Spleen (tissue), 11 donors: ENCODE results near the gene PRSS57. TPM values are rescaled to one million over a fixed set of nuclear protein-coding genes. Genes with fewer than 3 reads are reported as not detected.
A peak's percentile ranks its signal among the peaks of the same experiment; 100 is the strongest.
"Not testable (repeated sequence)": the region's sequence is repeated elsewhere in the genome, so short reads cannot be mapped to it uniquely, and the experiment has no call there.

ENCODE experiments used
- DNase-seq: peaks from one replicate; pipeline ENCODE4 v3.0.0-alpha.2; 2020
- H3K27ac ChIP-seq, 8 donors: fragments of 200-600 bp; sonication (generic) in 7 of 8; 1 replicate in 4 of 8; 2 replicates in 4 of 8; pipeline versions ENCODE4 v1.5.0 to v1.8.0; 2016 to 2021; ENCODE audit warnings: inconsistent platforms in 4 of 8, mild to moderate bottlenecking in 4 of 8, moderate library complexity in 1 of 8
- H3K27me3 ChIP-seq, 7 donors: fragments of 200-600 bp; sonication (generic) in 6 of 7; replicated peaks in 1 of 7; 1 replicate in 4 of 7; 2 replicates in 3 of 7; pipeline versions ENCODE4 v1.5.0 to v1.8.0; 2016 to 2021; ENCODE audit warnings: inconsistent platforms in 3 of 7, mild to moderate bottlenecking in 1 of 7
- H3K36me3 ChIP-seq, 6 donors: fragments of 200-600 bp; sonication (generic) in 5 of 6; 1 replicate in 4 of 6; 2 replicates in 2 of 6; pipeline versions ENCODE4 v1.5.0 to v1.8.0; 2016 to 2021; ENCODE audit warnings: inconsistent platforms in 2 of 6
- H3K4me1 ChIP-seq, 6 donors: fragments of 200-600 bp; sonication (generic) in 5 of 6; 1 replicate in 3 of 6; 2 replicates in 3 of 6; pipeline versions ENCODE4 v1.5.0 to v1.8.0; 2016 to 2021; ENCODE audit warnings: inconsistent platforms in 3 of 6
- H3K4me3 ChIP-seq, 8 donors: fragments of 200-600 bp; sonication (generic) in 7 of 8; 1 replicate in 4 of 8; 2 replicates in 4 of 8; pipeline versions ENCODE4 v1.5.0 to v1.8.0; 2016 to 2021; ENCODE audit warnings: inconsistent platforms in 4 of 8, mild to moderate bottlenecking in 4 of 8, moderate library complexity in 2 of 8
- H3K9me3 ChIP-seq, 8 donors: fragments of 200-600 bp; sonication (generic) in 7 of 8; 1 replicate in 4 of 8; 2 replicates in 4 of 8; pipeline versions ENCODE4 v1.5.0 to v1.8.0; 2016 to 2021; ENCODE audit warnings: inconsistent platforms in 4 of 8
- POLR2A ChIP-seq, 3 donors: fragments of 450-650 bp; IDR thresholded peaks; one replicate each; pipeline ENCODE4 v1.5.1; 2017; ENCODE audit warnings: antibody characterized with exemption in 3 of 3, mild to moderate bottlenecking in 1 of 3
- POLR2AphosphoS5 ChIP-seq, 3 donors: sonication (generic); formaldehyde crosslinking; IDR thresholded peaks; one replicate each; pipeline ENCODE4 v1.5.1; 2017; ENCODE audit warnings: antibody characterized with exemption in 3 of 3
- WGBS, 5 donors: extraction: QIAGEN DNeasy Blood & Tissue Kit in 3 of 5; methylation state at CpG; one replicate each; pipeline versions ENCODE4 v1.1.5 to v1.1.7; 2013 to 2018; 5-methylcytosine and 5-hydroxymethylcytosine counted together
- intact Hi-C: fragments of 100-400 bp; cut with DNase I; formaldehyde crosslinking; loops from one replicate; pipeline ENCODE4 v1.15.0; 2023; ENCODE audit warnings: low total_unique reads
- polyA plus RNA-seq, 3 donors: library from polyadenylated mRNA; stranded (reverse); fragments of 200-250 nt; gene quantifications; one replicate each; pipeline ENCODE4 v1.2.1, GENCODE V29; 2013
- total RNA-seq, 7 donors: library from RNA; depleted of rRNA in 3 of 7; stranded (reverse); fragments of >200 nt in 3 of 7; fragmentation: NEBNext Ultra II Directional in 4 of 7; extraction: Animal tissue kit (Norgen Biotek cat#: 25700) in 4 of 7; gene quantifications; one replicate each; pipeline versions ENCODE4 v1.1.0 to v1.2.1, GENCODE V29; 2016 to 2021
- TF ChIP-seq, protein P1 (sequence below), 11 experiments: fragments of 200-600 bp in 7 of 11; fragments of 450-650 bp in 4 of 11; sonication (generic) in 4 of 11; IDR thresholded peaks in 8 of 11; conservative IDR thresholded peaks in 3 of 11; 1 replicate in 7 of 11; 2 replicates in 4 of 11; pipeline versions ENCODE4 v1.4.0 to v1.8.0; 2016 to 2021; ENCODE audit warnings: antibody characterized with exemption in 11 of 11, inconsistent platforms in 4 of 11, mild to moderate bottlenecking in 1 of 11
- donor health status: healthy with polysubstance abuse.
- donor health status: DM: no; HTN: no; CAD: no; lungs with moderate emphysema.
- donor health status: DM: no; HTN: no; CAD: no.
- donor health status: Bipolar disorder and iron deficiency.
- donor health status: healthy.
- donor health status: DM: no; HTN: no; CAD: no.
- donor health status: DM: yes; HTN: yes; CAD: no.

Gene PRSS57
- total and polyA plus RNA-seq, 10 donors = 0.24 to 2.5 (median 0.54) TPM; not detected in 2

DNA sequence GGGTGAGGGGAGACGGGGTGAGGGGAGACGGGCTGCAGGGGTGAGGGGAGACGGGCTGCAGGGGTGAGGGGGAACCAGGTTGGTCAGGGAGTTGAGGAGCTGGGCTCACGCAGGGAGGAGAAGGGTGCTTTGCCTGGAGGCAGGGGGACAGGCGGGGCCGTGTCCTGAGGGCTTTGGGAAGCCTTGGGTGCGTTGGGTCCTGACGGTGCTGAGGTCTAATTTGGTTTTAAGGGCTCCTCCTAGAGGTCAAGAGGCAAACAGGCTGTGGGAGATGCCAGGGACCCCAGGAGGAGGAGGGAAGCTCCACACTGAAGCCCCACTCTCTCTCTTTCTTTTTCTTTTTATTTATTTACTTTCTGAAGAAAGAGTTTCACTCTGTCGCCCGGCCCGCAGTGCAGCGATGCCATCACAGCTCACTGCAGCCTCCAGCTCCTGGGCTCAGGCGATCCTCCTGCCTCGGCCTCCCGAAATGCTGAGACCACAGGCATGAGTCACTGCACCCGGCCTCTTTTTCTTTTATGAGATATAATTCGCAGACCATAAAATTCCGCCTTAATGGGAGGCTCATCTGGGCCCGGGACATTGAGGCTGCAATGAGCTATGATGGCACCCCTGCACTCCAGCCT is 46.4 kb upstream of the PRSS57 start:
- TF ChIP-seq POLR2AphosphoS5 (IDR thresholded peaks at IDR 0.05) (no peak), POLR2A (IDR thresholded peaks at IDR 0.05) (no peak)
- TF ChIP-seq, protein P1, sequence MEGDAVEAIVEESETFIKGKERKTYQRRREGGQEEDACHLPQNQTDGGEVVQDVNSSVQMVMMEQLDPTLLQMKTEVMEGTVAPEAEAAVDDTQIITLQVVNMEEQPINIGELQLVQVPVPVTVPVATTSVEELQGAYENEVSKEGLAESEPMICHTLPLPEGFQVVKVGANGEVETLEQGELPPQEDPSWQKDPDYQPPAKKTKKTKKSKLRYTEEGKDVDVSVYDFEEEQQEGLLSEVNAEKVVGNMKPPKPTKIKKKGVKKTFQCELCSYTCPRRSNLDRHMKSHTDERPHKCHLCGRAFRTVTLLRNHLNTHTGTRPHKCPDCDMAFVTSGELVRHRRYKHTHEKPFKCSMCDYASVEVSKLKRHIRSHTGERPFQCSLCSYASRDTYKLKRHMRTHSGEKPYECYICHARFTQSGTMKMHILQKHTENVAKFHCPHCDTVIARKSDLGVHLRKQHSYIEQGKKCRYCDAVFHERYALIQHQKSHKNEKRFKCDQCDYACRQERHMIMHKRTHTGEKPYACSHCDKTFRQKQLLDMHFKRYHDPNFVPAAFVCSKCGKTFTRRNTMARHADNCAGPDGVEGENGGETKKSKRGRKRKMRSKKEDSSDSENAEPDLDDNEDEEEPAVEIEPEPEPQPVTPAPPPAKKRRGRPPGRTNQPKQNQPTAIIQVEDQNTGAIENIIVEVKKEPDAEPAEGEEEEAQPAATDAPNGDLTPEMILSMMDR (IDR thresholded peaks at IDR 0.05 in 8 of 11, conservative IDR thresholded peaks at IDR 0.05 in 3 of 11) = peak in 1 of 11 experiments; percentile 25

DNA sequence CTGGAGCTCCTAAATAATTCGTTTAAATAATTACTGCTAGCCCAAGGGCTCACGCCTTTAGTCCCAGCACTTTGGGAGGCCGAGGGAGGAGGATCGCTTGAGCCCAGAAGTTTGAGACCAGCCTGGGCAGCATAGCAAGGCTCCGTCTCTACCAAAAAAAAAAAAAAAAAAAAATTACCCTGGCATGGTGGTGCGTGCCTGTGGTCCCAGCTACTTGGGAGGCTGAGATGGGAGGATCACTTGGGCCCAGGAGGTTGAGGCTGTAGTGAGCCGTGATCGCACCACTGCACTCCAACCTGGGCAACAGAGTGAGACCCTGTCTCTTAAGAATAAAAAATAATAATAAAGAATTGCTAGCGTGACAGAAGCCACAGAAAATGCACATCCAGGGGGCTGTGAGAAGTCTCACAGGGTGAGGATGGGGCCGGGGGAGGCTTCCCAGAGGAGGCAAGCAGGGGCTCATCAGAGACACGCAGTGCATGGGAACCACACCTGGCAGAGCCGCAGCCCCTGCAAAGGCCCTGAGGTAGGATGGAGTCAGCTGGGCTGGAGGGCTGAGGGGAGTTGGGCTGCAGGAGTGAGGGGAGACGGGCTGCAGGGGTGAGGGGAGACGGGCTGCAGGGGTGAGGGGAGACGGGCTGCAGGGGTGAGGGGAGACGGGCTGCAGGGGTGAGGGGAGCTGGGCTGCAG is 45.7 kb upstream of the PRSS57 start:
- H3K36me3 ChIP-seq = peaks cover 0 to 12% (median 0%) of the 10 kb centered on the region in 6 donors
- peaks cover 0 to 20% (median 7%) of the 10 kb centered on the region in 6 donors for H3K4me1 ChIP-seq
- 83 to 89% (median 87%) methylated on average over 15 to 16 of the region's 16 CpGs for WGBS, 5 donors
- H3K4me3 ChIP-seq, H3K27me3 ChIP-seq, H3K27ac ChIP-seq, DNase-seq, intact Hi-C loops: not testable (repeated sequence)
- H3K9me3 ChIP-seq = peaks cover 0 to 24% (median 11%) of the 10 kb centered on the region in 8 donors

More for the DNA sequence above, 46.4 kb upstream of the PRSS57 start:
- Histone ChIP-seq H3K4me1 (peaks cover 0 to 20% (median 7%) of the 10 kb centered on the region in 6 donors), H3K27ac (no peak overlapping the region), H3K36me3 (peaks cover 0 to 8% (median 0%) of the 10 kb centered on the region in 6 donors), H3K4me3 (no peak overlapping the region), H3K27me3 (peaks cover 0 to 4% (median 0%) of the 10 kb centered on the region in 7 donors), H3K9me3 (peaks cover 0 to 31% (median 12%) of the 10 kb centered on the region in 8 donors)
- WGBS, 5 donors = 73 to 77% (median 74%) methylated on average over 16 to 19 of the region's 19 CpGs
- intact Hi-C loops = no loop called here
- no peak for DNase-seq

DNA sequence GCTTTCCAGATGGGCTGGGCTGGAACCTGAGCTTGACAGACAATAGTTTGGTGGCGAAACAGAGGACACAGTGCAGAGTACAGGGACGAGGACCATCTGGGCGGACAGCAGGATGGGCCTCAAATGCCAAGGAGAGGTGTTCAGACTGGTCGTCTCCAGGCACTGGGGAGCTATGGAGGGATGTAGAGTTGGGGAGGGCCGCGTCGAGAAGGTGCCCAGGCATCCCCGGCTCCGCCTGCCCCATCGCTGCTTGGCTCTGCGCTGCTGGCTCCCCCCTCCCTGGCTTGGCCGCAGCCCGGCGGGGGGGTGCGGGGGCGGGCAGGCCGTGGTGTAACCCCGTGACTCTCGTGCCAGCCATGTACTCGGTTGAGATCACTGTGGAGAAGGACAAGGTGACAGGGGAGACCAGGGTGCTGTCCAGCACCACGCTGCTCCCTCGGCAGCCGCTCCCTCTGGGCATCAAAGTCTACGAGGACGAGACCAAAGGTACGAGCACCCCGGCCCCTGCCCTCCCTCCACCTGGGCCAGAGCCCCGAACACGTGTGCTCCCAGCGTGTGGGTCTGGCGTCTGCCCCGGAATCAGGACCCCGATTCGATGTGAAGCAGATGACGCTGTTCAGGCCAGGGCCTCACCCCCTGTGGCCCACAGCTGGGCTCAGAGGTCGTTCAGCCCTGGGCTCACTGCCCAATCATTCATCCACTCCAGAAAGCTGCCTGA is 44.9 kb upstream of the PRSS57 start:
- H3K27ac ChIP-seq = no peak overlapping the region
- intact Hi-C loops = loop anchor here (10.0 kb wide), 1 partner anchor 155 kb away; the partner anchor contains the start of gene HCN2
- peaks cover 0 to 15% (median 6%) of the 10 kb centered on the region in 6 donors for H3K4me1 ChIP-seq
- TF ChIP-seq POLR2A (IDR thresholded peaks at IDR 0.05) (no peak), POLR2AphosphoS5 (IDR thresholded peaks at IDR 0.05) (peak in 1 of 3 donors; percentile 11)
- H3K4me3 ChIP-seq = no peak overlapping the region
- H3K36me3 ChIP-seq = peaks cover 0 to 14% (median 0%) of the 10 kb centered on the region in 6 donors
- WGBS, 5 donors = 88 to 95% (median 92%) methylated on average over 15 to 36 of the region's 36 CpGs
- H3K9me3 ChIP-seq = peaks cover 0 to 19% (median 11%) of the 10 kb centered on the region in 8 donors
- DNase-seq = no peak
- H3K27me3 ChIP-seq = peaks cover 0 to 4% (median 0%) of the 10 kb centered on the region in 7 donors

DNA sequence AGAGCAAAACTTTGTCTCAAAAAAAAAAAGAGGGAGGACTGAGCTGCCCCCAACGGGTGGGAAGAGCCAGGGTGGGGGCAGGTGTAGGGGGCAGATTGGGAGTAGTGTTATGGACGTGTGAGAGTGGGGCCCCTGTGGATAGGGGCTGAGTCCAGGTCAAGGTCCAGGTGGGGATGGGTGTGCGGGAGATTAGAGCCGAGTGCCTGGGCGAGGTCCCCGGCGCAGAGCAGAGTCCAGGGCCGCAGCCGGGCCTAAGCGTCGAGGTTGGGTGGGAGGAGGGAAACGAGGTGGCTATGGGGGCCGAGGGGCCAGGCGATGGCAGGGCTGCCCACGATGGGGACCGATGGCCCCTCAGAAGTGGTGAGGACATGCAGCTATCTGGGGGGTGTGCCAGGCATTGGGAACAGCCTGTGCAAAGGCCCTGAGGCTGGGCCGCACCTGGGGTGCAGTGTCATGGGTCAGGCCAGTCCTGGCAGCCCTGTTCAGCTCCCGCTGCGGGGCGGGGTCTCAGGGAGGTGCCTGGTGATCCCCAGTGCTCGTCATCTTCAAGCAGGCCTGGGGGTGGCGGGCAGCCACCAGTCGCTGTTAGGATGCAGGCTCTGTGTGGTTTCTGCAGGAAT is 43.4 kb upstream of the PRSS57 start:
- Histone ChIP-seq H3K9me3 (peaks cover 0 to 4% (median under 1%) of the 10 kb centered on the region in 8 donors), H3K4me1 (peaks cover 0 to 26% (median 14%) of the 10 kb centered on the region in 6 donors), H3K36me3 (peaks cover 0 to 14% (median 0%) of the 10 kb centered on the region in 6 donors), H3K27ac (no peak overlapping the region), H3K27me3 (peaks cover 0 to 4% (median 0%) of the 10 kb centered on the region in 7 donors), H3K4me3 (no peak overlapping the region)
- no peak for TF ChIP-seq POLR2A (IDR thresholded peaks at IDR 0.05)
- no peak for TF ChIP-seq POLR2AphosphoS5 (IDR thresholded peaks at IDR 0.05)
- TF ChIP-seq, protein P1 (IDR thresholded peaks at IDR 0.05 in 8 of 11, conservative IDR thresholded peaks at IDR 0.05 in 3 of 11) = no peak
- WGBS, 5 donors = 84 to 92% (median 88%) methylated on average over 20 to 23 of the region's 23 CpGs
- intact Hi-C loops = loop anchor here (10.0 kb wide), 1 partner anchor 154 kb away; the partner anchor contains the start of gene HCN2
- DNase-seq = no peak
